Measurements from ENCODE around the gene TAPBPL.
"Not testable (repeated sequence)": the region's sequence is repeated elsewhere in the genome, so short reads cannot be mapped to it uniquely, and the experiment has no call there.

Gene TAPBPL

GRCh38 chr12:6494258-6494743 lies 42.5 kb downstream of the TAPBPL start:
- DNase-seq = no peak

DNA sequence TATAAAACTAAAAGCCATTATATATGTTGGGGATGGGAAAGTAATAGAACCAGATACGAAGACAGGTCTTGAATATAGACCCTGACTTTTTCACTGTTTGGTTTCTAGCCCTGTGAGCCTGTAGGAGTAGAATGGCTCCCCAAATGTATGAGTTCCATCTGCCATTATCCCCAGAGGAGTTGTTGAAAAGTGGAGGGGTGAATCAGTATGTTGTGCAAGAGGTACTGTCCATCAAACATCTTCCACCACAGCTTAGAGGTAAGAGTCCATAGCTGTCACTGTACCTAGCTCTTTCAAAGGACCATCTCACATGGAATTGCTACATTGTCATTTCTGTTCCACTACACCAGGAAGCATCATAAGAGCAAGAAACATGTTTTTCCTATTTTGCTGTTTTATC lies 43.1 kb downstream of the TAPBPL start:
- no peak for DNase-seq

- not testable (repeated sequence) for DNase-seq
Observed at GRCh38 chr12:6497291-6497690, 45.4 kb downstream of the TAPBPL start.

GRCh38 chr12:6500466-6500865 lies 48.6 kb downstream of the TAPBPL start:
- no peak for DNase-seq

- no peak for DNase-seq
Observed at GRCh38 chr12:6507102-6507998, 55.5 kb downstream of the TAPBPL start.

DNA sequence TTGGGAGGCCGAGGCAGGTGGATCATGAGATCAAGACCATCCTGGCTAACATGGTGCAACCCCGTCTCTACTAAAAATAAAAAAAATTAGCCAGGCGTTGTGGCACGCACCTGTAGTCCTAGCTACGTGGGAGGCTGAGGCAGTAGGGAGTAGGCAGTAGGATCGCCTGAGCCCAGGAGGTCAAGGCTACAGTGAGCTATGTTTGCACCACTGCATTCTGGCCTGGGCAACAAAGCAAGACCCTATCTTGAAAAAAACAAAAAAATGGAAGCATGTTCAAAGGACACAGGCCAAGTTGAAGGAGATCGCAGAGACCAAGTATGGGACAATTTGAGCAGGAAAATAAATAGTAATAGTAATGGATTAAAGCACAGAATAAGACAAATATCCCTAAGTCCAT lies 56.2 kb downstream of the TAPBPL start:
- no peak for DNase-seq
